GM21717 (cell line): ENCODE measurements around the gene AGAP3.

ENCODE experiments used
- ATAC-seq: cut with Tn5 transposase; IDR thresholded peaks from one replicate; pipeline ENCODE4 v1.9.1; 2021; ENCODE audit warnings: mild to moderate bottlenecking, moderate library complexity; ENCODE audit not compliant: unreplicated experiment

Gene AGAP3

DNA sequence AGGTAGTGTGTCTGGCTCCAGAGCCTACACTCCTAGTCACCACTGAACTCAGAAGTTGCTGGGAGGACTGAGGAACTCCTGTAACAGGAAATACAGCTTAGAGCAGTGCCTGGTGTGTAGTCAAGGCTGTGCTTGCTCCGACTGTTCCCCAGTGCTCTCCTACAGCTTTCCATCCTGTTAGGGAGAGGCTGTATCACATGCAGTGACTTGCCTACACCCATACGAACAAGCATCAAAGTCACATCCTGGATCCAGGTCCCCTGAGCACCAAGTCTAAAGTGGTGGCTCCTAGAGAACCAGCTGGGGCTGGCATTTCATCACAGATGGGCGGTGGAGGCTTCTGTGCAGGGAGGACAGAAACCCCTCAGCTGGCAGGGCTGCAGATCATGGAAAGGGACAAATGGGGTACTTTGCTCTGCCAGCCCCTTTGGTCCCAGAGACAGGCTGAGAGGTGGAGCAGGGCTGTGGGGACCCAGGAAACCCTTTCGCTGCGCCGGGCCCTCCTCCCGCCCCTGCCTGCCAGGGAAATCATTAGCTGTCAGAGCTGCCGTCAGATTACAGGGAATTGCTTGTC lies 93.1 kb downstream of the AGAP3 start:
- ATAC-seq = no peak

DNA sequence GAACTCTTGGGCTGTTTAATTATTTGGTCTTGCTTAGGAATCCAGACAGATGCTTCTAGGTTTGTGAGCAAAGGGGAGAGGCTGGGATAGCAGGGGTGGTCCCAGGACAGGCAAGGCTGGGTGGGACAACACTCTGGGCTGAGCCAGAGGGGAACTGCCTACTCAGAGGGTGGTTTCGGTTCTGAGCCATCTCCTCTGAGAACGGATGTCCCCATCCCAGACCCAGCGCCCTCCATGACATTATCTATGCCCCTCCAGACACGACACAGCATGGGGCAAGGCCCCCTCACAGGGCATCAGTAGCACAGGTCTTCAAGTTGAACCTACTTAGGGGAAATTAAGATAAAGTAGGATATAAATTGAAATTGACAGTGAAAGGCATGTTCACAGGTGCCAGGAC lies 93.7 kb downstream of the AGAP3 start:
- no peak for ATAC-seq

DNA sequence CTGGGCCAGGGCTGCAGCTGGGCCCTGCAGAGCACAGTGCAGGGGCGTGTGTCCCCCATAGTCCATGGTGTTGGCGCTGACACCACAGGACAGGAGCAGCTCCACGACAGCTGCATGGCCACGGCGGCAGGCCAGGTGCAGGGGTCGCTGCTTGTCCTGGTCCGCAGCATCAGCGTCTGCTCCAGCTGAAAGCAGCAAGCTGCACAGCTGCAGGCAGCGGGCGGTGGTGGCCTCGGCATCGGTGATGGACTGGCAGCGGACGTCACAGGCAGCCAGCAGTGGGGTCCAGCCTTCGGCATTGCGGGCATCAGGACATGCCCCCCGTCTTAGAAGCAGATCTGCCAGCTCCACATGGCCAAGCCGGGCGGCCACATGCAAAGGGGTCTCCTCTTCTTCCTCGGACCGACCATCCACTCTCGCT lies 94.7 kb downstream of the AGAP3 start:
- ATAC-seq = no peak

DNA sequence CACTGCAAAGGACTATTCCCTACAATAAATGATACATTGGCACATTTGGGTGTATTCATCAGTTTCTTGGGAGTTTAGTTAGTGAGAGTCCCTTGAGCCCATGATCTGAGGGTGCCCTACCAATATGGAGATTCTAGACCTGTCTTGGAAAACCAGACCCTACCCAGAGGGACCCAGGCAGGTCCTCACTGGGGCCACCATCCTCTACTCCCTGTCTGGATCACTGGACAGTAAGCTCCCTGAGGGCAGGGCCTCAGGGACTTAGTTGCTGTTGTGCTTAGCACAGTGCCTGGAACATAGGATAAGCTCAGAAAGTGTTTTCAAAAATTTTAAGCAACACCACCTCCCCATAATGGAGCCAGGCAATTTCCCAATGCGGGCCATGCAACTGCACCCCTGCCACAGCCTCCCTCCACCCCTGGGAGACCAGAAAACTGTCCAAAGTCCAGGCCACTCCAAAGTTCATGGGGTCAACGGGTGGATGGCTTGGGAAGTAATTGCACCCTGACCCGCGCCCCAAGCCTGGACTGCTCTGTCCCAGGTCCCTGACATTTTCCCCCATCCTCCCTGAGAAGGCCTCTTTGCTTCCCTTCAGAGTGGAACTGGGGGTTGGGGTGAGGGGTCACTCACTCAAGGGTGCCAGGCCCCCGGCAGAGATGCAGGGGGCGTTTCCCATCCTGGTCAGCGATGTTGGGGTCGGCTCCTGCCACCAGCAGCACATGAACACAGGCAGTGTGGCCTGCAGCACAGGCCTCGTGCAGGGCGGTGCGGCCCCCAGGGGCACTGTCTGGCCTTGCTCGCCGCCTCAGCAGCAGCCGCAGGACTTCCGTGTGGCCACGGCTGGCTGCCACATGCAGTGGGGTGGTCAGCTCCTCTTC lies 99.7 kb downstream of the AGAP3 start:
- no peak for ATAC-seq

DNA sequence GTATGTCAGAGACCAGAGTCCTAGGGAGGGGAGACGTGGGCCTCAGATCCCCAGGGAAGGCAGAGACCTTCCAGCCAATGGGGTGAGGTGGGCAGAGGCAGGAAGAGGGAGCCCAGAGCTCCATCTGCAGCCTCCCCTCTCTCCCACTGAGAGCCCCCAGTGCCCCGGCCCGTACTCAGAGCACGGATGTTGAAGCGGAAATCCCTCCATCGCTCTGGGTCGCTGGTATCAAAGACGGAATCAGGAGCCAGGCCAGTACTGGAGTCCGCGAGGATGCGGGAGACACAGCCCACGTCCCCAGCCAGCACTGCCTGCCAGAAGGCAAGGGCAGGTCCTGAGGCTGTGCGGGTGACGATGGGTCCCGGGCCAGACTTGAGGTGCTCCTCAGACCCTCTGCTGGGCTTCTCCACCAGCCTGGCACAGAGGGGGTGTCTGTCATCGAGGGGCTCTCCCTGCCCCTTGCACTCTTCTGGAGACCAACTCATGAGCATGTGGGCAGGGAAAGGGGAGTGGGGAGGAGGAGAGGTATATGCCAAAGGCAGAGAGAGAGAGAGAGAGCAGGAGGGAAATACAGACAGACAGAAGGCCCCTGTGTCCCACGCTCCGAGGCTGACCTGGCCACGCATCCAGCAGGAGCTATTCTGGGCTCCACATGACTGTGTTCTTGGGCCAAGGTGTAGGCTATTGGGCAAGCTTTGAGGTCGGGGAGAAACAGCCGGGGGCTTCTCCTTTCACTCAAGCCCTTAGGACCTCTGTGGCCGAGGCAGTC lies 100.5 kb downstream of the AGAP3 start, which contains the start of gene ASB10:
TSS of gene ASB10 (minus strand) at position 611 of the 769 bp plus-strand sequence. CDS start at position 491, 120 bp downstream.
- ATAC-seq = no peak

DNA sequence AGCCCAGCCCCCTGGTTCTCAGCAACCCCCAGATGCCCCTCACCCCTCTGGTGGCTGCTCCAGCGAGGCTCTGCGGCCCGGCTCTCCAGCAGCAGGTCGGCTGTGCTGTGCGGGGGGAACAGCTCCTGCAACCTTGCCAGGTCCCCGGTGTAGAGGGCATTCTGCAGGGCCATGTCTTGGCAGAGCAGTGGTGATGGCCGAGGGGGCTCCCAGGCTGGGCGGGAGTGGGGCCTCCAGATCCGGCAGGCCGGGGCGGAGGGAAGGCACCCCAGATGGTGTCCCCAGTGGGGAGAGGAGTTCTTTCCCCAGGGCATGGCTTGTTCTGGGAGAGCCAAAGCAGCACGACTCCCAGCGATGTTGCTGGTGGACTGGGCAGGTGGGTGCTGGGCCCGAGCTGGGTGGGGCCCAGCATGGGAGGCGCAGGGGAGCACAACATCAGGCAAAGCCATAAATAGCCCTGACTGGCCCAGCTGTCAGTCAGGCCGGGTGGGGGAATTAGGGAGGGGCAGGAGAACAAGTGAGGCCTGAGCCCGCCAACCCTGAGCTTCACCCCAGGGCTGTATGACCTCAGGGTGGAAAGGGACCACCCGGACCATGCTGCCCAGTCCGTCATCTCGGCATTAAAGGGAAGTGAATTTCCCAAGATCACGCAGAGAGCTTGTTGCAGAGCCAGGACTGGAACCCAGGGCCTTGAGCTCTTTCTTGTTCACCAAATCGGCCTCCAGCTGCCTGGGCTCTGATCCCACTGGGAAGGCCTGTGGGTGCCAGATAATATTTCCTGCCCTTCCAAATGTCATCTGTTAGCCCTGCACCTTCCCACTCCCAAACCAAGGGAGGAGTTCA lies 101.4 kb downstream of the AGAP3 start:
- no peak for ATAC-seq

DNA sequence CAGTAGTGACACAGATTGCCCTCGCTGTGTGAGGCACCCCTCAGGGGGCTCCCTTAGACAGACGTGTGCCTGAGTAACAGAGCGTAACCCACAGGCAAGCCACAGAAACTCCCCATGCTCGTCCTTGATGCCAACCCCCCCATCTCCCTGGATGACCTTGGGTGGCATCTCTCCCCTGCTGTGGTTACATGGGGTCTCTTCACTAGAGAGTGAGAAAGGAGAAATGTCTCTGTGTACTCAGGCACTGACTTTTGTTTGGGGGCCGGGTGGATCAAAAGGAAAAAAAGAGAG lies 101.9 kb downstream of the AGAP3 start:
- ATAC-seq = no peak

DNA sequence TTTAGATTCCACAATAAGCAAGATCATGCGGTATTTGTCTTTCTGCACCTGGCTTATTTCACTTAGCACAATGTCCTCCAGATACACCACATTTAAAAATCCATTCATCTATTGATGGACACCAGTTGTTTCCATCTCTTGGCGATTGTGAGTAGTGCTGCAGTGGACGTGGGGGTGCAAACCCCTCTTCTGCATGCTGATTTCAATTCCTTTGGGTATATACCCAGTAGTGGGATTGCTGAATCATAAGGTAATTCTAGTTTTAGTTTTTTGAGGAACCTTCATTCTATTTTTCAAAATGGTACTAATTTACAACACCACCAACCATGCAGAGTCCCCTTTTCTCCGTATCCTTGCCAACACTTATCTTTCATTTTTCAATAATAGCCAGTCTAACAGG lies 102.8 kb downstream of the AGAP3 start:
- ATAC-seq = no peak

DNA sequence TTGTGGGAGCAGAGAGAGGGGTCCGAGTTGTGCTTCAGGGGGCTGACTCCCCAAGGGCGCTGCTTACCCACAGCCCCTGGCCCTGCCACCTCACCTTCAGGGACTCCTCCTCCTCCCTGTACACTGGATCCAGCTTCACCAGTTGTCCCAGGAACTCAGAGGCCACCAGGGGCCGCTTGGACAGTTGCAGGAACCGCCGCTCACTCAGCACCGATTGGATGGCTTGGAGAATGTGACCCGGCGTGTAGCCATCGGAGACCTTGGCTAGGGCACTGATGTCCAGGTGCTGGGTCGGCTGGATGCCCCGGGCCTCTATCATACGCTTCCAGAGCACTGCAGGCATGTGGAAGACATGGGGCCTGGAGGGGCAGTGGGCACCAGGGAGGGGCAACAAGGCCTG lies 105.3 kb downstream of the AGAP3 start:
- ATAC-seq = no peak

DNA sequence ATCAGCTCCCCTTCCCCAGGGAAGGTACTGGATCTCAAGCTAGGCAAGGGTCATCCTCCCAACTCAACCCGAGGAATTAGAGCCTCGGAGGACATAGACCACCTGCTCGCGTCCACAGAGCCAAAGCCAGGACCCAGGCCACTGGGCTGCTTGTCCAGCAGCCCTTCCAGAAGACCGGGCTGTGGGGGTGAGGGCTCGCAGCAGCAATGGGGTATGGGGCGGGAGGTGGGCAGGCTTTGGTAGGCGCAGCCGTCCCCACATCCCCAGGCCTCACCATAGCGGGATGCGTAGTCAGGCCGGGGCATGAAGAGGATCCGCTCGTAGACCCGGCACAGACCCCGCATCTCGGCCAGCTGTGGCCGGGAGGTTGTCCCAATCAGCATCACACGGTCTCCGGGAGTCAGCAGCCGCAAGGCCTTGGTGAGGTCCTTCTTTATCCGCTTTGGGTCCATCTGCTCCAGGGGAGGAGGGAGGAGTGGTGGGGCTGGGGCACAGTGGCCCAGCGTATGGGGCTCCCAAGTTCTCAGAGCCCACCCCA lies 105.8 kb downstream of the AGAP3 start:
- no peak for ATAC-seq

DNA sequence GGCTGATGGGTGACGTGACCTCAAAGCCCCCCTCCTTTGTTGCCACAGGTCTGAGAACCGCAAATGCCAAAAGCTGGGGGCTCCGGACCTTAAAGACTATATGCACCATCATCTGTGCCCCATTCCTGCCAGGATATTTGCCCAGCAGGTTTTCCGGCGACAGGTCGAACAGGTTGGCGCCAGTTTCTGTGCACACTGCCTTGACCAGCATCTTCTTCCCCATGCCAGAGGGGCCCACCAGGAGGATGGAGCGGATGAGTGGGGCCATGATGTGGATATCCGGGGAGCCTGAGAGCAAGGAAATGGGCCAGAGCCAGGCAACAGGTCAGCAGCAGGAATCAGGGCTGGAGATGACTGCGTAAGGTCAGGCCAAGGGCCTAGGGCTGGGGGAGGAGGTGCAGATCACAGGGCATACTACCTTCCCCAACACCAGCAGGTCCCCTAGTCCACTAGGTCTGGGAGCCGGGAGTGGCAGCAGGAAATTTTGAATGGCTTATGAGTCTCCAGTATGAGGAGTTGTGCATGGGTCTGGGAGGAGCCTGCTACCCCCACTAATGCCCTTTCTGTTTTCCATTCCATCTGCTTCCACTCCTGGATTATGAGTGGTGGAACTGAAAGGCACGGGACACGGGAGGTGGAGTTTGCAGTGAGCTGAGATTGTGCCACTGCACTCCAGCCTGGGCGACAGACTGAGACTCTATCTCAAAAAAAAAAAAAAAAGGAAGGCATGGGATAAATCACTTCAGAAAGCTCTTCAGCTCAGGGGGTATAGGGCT lies 107.1 kb downstream of the AGAP3 start:
- ATAC-seq = no peak
